GM19043 (cell line): ENCODE measurements around the gene OR2T3.
"Not testable (repeated sequence)": the region's sequence is repeated elsewhere in the genome, so short reads cannot be mapped to it uniquely, and the experiment has no call there.

Experiments
- ATAC-seq: cut with Tn5 transposase; IDR thresholded peaks from one replicate; pipeline ENCODE4 v1.9.1; 2021; ENCODE audit warnings: low read depth; ENCODE audit not compliant: unreplicated experiment

The OR2T3 gene

GRCh38 chr1:248471154-248471553, 2.0 kb upstream of the OR2T3 start:
- ATAC-seq, result no peak

- not testable (repeated sequence) for ATAC-seq
Measured at GRCh38 chr1:248472111-248472510, 1.0 kb upstream of the OR2T3 start.

- peak; percentile 56 for ATAC-seq
Measured at GRCh38 chr1:248475660-248476059, 2.5 kb downstream of the OR2T3 start.

GRCh38 chr1:248481686-248482579, 8.8 kb downstream of the OR2T3 start:
- peak; percentile 88 for ATAC-seq

- ATAC-seq, result not testable (repeated sequence)
Measured at GRCh38 chr1:248488289-248488688, 15.1 kb downstream of the OR2T3 start, which contains the start of gene OR2T5. TSS of gene OR2T5 (plus strand) at chr1:248488589. CDS start at chr1:248488589, 0 bp downstream.

- ATAC-seq, result not testable (repeated sequence)
Measured at GRCh38 chr1:248496661-248497060, 23.5 kb downstream of the OR2T3 start.

GRCh38 chr1:248500305-248501035, 27.3 kb downstream of the OR2T3 start:
- not testable (repeated sequence) for ATAC-seq

- not testable (repeated sequence) for ATAC-seq
Measured at GRCh38 chr1:248507773-248508172, 34.6 kb downstream of the OR2T3 start, which contains the start of gene OR2G6. TSS of gene OR2G6 (plus strand) at chr1:248508073. CDS start at chr1:248521647, 13,574 bp downstream.

- not testable (repeated sequence) for ATAC-seq
Measured at GRCh38 chr1:248510217-248510616, 37.1 kb downstream of the OR2T3 start.

GRCh38 chr1:248521856-248522255, 48.7 kb downstream of the OR2T3 start:
- no peak for ATAC-seq
